GM18505 (cell line): ENCODE results near the gene MBNL1.
"Not testable (repeated sequence)": the region's sequence is repeated elsewhere in the genome, so short reads cannot be mapped to it uniquely, and the experiment has no call there.

Source experiments
- ATAC-seq: cut with Tn5 transposase; IDR thresholded peaks from one replicate; pipeline ENCODE4 v1.9.1; 2021; ENCODE audit not compliant: unreplicated experiment
- POLR2A ChIP-seq: IDR thresholded peaks from 4 replicates; pipeline ENCODE4 v1.6.1; 2011; ENCODE audit warnings: borderline replicate concordance; ENCODE audit not compliant: insufficient read depth, insufficient read length; ENCODE audit errors: extremely low read depth

MBNL1 gene

GRCh38 chr3:152357587-152357986 lies 88.9 kb downstream of the MBNL1 start:
- no peak for ATAC-seq
- no peak for TF ChIP-seq POLR2A

- ATAC-seq = no peak
- TF ChIP-seq POLR2A = no peak
Observed at GRCh38 chr3:152359385-152360248, 90.9 kb downstream of the MBNL1 start.

GRCh38 chr3:152360302-152360701 lies 91.6 kb downstream of the MBNL1 start:
- ATAC-seq = no peak
- no peak for TF ChIP-seq POLR2A

GRCh38 chr3:152360966-152361365 lies 92.2 kb downstream of the MBNL1 start:
- TF ChIP-seq POLR2A = no peak
- ATAC-seq = no peak

GRCh38 chr3:152362086-152362485 lies 93.4 kb downstream of the MBNL1 start:
- no peak for ATAC-seq
- TF ChIP-seq POLR2A = no peak

- ATAC-seq = no peak
- TF ChIP-seq POLR2A = no peak
Observed at GRCh38 chr3:152364237-152364636, 95.5 kb downstream of the MBNL1 start.

GRCh38 chr3:152365126-152365525 lies 96.4 kb downstream of the MBNL1 start:
- no peak for TF ChIP-seq POLR2A
- no peak for ATAC-seq

GRCh38 chr3:152365766-152366593 lies 97.3 kb downstream of the MBNL1 start:
- no peak for ATAC-seq
- TF ChIP-seq POLR2A = no peak

- ATAC-seq = not testable (repeated sequence)
Observed at GRCh38 chr3:152367192-152367591, 98.5 kb downstream of the MBNL1 start.

GRCh38 chr3:152372633-152373032 lies 103.9 kb downstream of the MBNL1 start:
- ATAC-seq = not testable (repeated sequence)

GRCh38 chr3:152373379-152373778 lies 104.7 kb downstream of the MBNL1 start:
- TF ChIP-seq POLR2A = no peak
- no peak for ATAC-seq

- ATAC-seq = no peak
- TF ChIP-seq POLR2A = no peak
Observed at GRCh38 chr3:152374262-152374990, 105.7 kb downstream of the MBNL1 start.

- TF ChIP-seq POLR2A = no peak
- ATAC-seq = no peak
Observed at GRCh38 chr3:152375546-152375945, 106.8 kb downstream of the MBNL1 start.
